H1 (cell line): Measurements from ENCODE around the gene HSDL2. TPM values are rescaled to one million over a fixed set of nuclear protein-coding genes. Genes with fewer than 3 reads are reported as not detected.

Experiments used
- CTCF ChIA-PET: fragments of 300-600 bp; sonication (Branson Sonifier 250); formaldehyde crosslinking; loops from one replicate; lab custom pipeline; 2021; ENCODE audit not compliant: partially characterized antibody; lab: Charles Lee
- POLR2A ChIA-PET: fragments of 300-600 bp; sonication (Branson Sonifier 250); formaldehyde crosslinking; loops from one replicate; lab custom pipeline; 2021; ENCODE audit warnings: inconsistent platforms; ENCODE audit not compliant: partially characterized antibody; lab: Charles Lee
- DNase-seq, 2 experiments: peaks; one replicate each; pipeline versions ENCODE4 v3.0.0 to v3.0.0-alpha.2; 2010 to 2022; ENCODE audit warnings: low spot score in 2 of 2, low read depth in 1 of 2, mixed read lengths in 1 of 2
- FAIRE-seq: peaks from 2 replicates; lab custom pipeline; 2011; peaks lifted over from hg19 to GRCh38; lab: Jason Lieb, UNC
- H2AFZ ChIP-seq: 2 replicates; pipeline ENCODE4 v1.8.1; 2012; ENCODE audit warnings: low read length, inconsistent platforms
- H2AK5ac ChIP-seq: 2 replicates; pipeline ENCODE4 v1.6.1; 2013; ENCODE audit warnings: low read depth, low read length
- H2BK120ac ChIP-seq: replicated peaks from 2 replicates; pipeline ENCODE3; 2013; ENCODE audit warnings: low read depth, low read length, inconsistent platforms
- H2BK12ac ChIP-seq: 2 replicates; pipeline ENCODE4 v1.6.1; 2013; ENCODE audit warnings: low read depth, low read length
- H2BK15ac ChIP-seq: 2 replicates; pipeline ENCODE4 v1.6.1; 2013; ENCODE audit warnings: low read length
- H2BK20ac ChIP-seq: 2 replicates; pipeline ENCODE4 v1.6.1; 2013; ENCODE audit warnings: low read length
- H2BK5ac ChIP-seq: 2 replicates; pipeline ENCODE4 v1.6.1; 2013; ENCODE audit warnings: low read depth, low read length
- H3K14ac ChIP-seq: 2 replicates; pipeline ENCODE4 v1.6.1; 2013; ENCODE audit warnings: inconsistent platforms; ENCODE audit not compliant: insufficient read length
- H3K18ac ChIP-seq: 2 replicates; pipeline ENCODE4 v1.6.1; 2013; ENCODE audit warnings: low read length; ENCODE audit errors: extremely low read depth
- H3K23ac ChIP-seq: 2 replicates; pipeline ENCODE4 v1.6.1; 2013; ENCODE audit warnings: inconsistent platforms; ENCODE audit not compliant: insufficient read length
- H3K23me2 ChIP-seq: 2 replicates; pipeline ENCODE4 v1.6.1; 2013; ENCODE audit warnings: low read depth, low read length
- H3K27ac ChIP-seq: 2 replicates; pipeline ENCODE4 v1.6.1; 2011; ENCODE audit warnings: low read depth, low read length, inconsistent platforms
- H3K27me3 ChIP-seq, 4 experiments: replicated peaks in 1 of 4; 1 replicate in 1 of 4; 2 replicates in 3 of 4; pipeline versions ENCODE4 v1.6.1 to v1.8.1; 2011 to 2013; ENCODE audit warnings: low read length in 3 of 4, mild to moderate bottlenecking in 3 of 4, inconsistent platforms in 2 of 4, mixed read lengths in 2 of 4, moderate library complexity in 1 of 4; ENCODE audit not compliant: control insufficient read depth in 3 of 4, insufficient read depth in 3 of 4; ENCODE audit errors: extremely low read depth in 1 of 4
- H3K36me3 ChIP-seq, 4 experiments: 2 replicates each; pipeline versions ENCODE4 v1.6.1 to v1.8.1; 2011 to 2013; ENCODE audit warnings: mild to moderate bottlenecking in 4 of 4, low read length in 3 of 4, moderate library complexity in 2 of 4, control low read depth in 1 of 4, inconsistent platforms in 1 of 4; ENCODE audit not compliant: insufficient read depth in 4 of 4, control insufficient read depth in 2 of 4
- H3K4ac ChIP-seq: replicated peaks from 2 replicates; pipeline ENCODE3; 2013; ENCODE audit warnings: low read length, low read depth, mixed read lengths, inconsistent platforms; ENCODE audit not compliant: insufficient read length
- H3K4me1 ChIP-seq, 4 experiments: replicated peaks in 1 of 4; 1 replicate in 1 of 4; 2 replicates in 3 of 4; pipeline versions ENCODE4 v1.6.1 to v1.8.1; 2011 to 2013; ENCODE audit warnings: low read length in 3 of 4, inconsistent platforms in 2 of 4, mixed read lengths in 1 of 4; ENCODE audit not compliant: insufficient read depth in 4 of 4, control insufficient read depth in 3 of 4
- H3K4me2 ChIP-seq, 2 experiments: 2 replicates each; pipeline versions ENCODE4 v1.6.1 to v1.8.1; 2011 to 2013; ENCODE audit warnings: low read depth in 2 of 2, low read length in 2 of 2, control low read depth in 1 of 2, inconsistent platforms in 1 of 2, mild to moderate bottlenecking in 1 of 2; ENCODE audit not compliant: insufficient read depth in 1 of 2
- H3K4me3 ChIP-seq, 4 experiments: fragments of 200-600, 300-600 bp in 1 of 4; sonication (generic), shearing (Covaris generic), sonication (Bioruptor Twin) in 1 of 4; 2 replicates each; pipeline versions ENCODE4 v1.5.1 to v1.8.1; 2011 to 2016; ENCODE audit warnings: low read length in 4 of 4, low read depth in 3 of 4, control low read depth in 2 of 4, inconsistent platforms in 2 of 4, mild to moderate bottlenecking in 2 of 4, mixed read lengths in 1 of 4, moderate library complexity in 1 of 4; ENCODE audit not compliant: insufficient read depth in 2 of 4; ENCODE audit errors: extremely low read depth in 1 of 4
- H3K56ac ChIP-seq: replicated peaks from 2 replicates; pipeline ENCODE3; 2013; ENCODE audit warnings: low read depth, mild to moderate bottlenecking, mixed read lengths, low read length, inconsistent platforms; ENCODE audit not compliant: insufficient read length
- H3K79me1 ChIP-seq: 2 replicates; pipeline ENCODE4 v1.6.1; 2013; ENCODE audit warnings: low read depth, low read length, control low read depth
- H3K79me2 ChIP-seq, 2 experiments: 2 replicates each; pipeline versions ENCODE4 v1.6.1 to v1.8.1; 2012 to 2013; ENCODE audit warnings: low read length in 2 of 2, mild to moderate bottlenecking in 2 of 2, inconsistent platforms in 1 of 2; ENCODE audit not compliant: insufficient read depth in 2 of 2, control insufficient read depth in 1 of 2
- H3K9ac ChIP-seq, 4 experiments: replicated peaks in 1 of 4; 1 replicate in 1 of 4; 2 replicates in 3 of 4; pipeline versions ENCODE4 v1.6.1 to v1.8.1; 2011 to 2013; ENCODE audit warnings: low read depth in 3 of 4, low read length in 3 of 4, control low read depth in 2 of 4, mild to moderate bottlenecking in 2 of 4, moderate library complexity in 2 of 4, inconsistent platforms in 1 of 4; ENCODE audit errors: extremely low read depth in 1 of 4
- H3K9me3 ChIP-seq, 2 experiments: 2 replicates each; pipeline versions ENCODE4 v1.6.1 to v1.8.1; 2012 to 2013; ENCODE audit warnings: mild to moderate bottlenecking in 2 of 2, moderate library complexity in 2 of 2, control low read depth in 1 of 2, inconsistent platforms in 1 of 2, low read depth in 1 of 2, low read length in 1 of 2, mixed read lengths in 1 of 2; ENCODE audit not compliant: insufficient read depth in 2 of 2
- H4K20me1 ChIP-seq, 2 experiments: replicated peaks in 1 of 2; 2 replicates each; pipeline versions ENCODE3 to v1.8.1; 2011 to 2013; ENCODE audit warnings: inconsistent platforms in 2 of 2, low read length in 2 of 2, mild to moderate bottlenecking in 1 of 2; ENCODE audit not compliant: insufficient read depth in 2 of 2, control insufficient read depth in 1 of 2
- H4K5ac ChIP-seq: 2 replicates; pipeline ENCODE4 v1.6.1; 2013; ENCODE audit warnings: low read length, low read depth, mixed read lengths, inconsistent platforms; ENCODE audit not compliant: insufficient read length
- H4K8ac ChIP-seq: 2 replicates; pipeline ENCODE4 v1.8.0; 2013; ENCODE audit warnings: mild to moderate bottlenecking, moderate library complexity, low read length, inconsistent platforms; ENCODE audit not compliant: insufficient read depth; ENCODE audit errors: extremely low read depth
- H4K91ac ChIP-seq: replicated peaks from 2 replicates; pipeline ENCODE3; 2013; ENCODE audit warnings: low read length, mixed read lengths, inconsistent platforms; ENCODE audit not compliant: insufficient read length
- SP1 ChIP-seq: IDR thresholded peaks from 2 replicates; pipeline ENCODE4 v1.6.1; 2011; ENCODE audit warnings: low read depth, low read length
- WGBS, 2 experiments: shearing (Covaris generic) in 1 of 2; methylation state at CpG; one replicate each; pipeline versions ENCODE4 v1.1.6 to v1.1.7; 2013 to 2015; ENCODE audit warnings: low lambda C conversion rate in 2 of 2, mixed read lengths in 2 of 2, inconsistent platforms in 1 of 2, low coverage in 1 of 2, missing lambda C conversion rate in 1 of 2; ENCODE audit not compliant: insufficient replicate concordance in 2 of 2, insufficient coverage in 1 of 2, insufficient read length in 1 of 2; ENCODE audit errors: extremely low coverage in 1 of 2, missing lambda C conversion rate in 1 of 2; 5-methylcytosine and 5-hydroxymethylcytosine counted together
- polyA plus RNA-seq, 7 experiments: library from polyadenylated mRNA; depleted of rRNA in 3 of 7; stranded (reverse) in 5 of 7; unstranded in 2 of 7; fragments of >200 nt in 5 of 7; fragments of 200-250 nt in 2 of 7; gene quantifications; 1 replicate in 5 of 7; 2 replicates in 1 of 7; 4 replicates in 1 of 7; pipeline versions ENCODE4 v1.2.1 to v1.2.3, GENCODE V29; 2011 to 2013; ENCODE audit warnings: missing spikeins in 2 of 7, mixed read lengths in 2 of 7
- total RNA-seq: library from RNA; stranded (reverse); fragmentation: NEBNext Ultra II Directional; extraction: Animal tissue kit (Norgen Biotek cat#: 25700); gene quantifications from 2 replicates; pipeline ENCODE4 v1.2.1, GENCODE V29; 2021

Gene HSDL2
- total and polyA plus RNA-seq, 2 of the 8 experiments (the other 6 are each of a cell fraction or from before 2014, with no cell fraction given), result 6.6 to 15.4 TPM

DNA sequence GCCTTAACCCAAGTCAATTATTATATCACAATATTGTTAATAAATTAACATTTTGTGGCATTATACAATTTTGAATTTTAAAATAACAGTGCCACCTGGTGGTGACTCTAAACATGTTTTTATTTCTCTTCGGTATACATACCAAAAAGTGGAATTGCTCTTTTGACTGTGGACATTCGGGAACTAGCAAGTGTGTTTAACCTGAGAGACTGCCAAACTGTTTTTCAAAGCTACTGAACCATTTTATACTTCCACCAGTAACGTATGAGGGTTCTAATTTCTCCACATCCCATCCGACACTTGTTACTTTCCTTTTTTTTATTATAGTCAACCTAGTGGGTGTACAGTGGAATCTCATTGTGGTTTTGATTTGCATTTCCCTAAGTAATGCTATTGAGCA is 18.3 kb upstream of the HSDL2 start:
- CTCF ChIA-PET, result interaction anchor here (0.5 to 5.1 kb wide), 30 partner anchors 12 to 355 kb away, joined by 3 to 69 read pairs (median 4); partner anchors contain the start of gene HSDL2
- POLR2A ChIA-PET, result interaction anchor here (0.6 to 1.8 kb wide), 2 partner anchors 11 to 207 kb away, joined by 3 to 4 read pairs; no protein-coding TSS in a partner anchor
- no peak overlapping the region for H2BK20ac ChIP-seq
- H4K5ac ChIP-seq, result no peak overlapping the region
- H2BK120ac ChIP-seq, result no peak overlapping the region
- no peaks in the 10 kb centered on the region for H3K27me3 ChIP-seq
- no peak overlapping the region for H3K4ac ChIP-seq
- H2BK12ac ChIP-seq, result no peak overlapping the region
- no peak for FAIRE-seq
- H3K23ac ChIP-seq, result no peak overlapping the region
- no peaks in the 10 kb centered on the region for H3K23me2 ChIP-seq
- no peak overlapping the region for H2BK5ac ChIP-seq
- no peaks in the 10 kb centered on the region for H3K79me2 ChIP-seq
- H4K20me1 ChIP-seq, result no peaks in the 10 kb centered on the region
- no peak overlapping the region for H2AFZ ChIP-seq
- no peak overlapping the region for H4K91ac ChIP-seq
- H3K9me3 ChIP-seq, result peaks cover 2 to 6% of the 10 kb centered on the region in 2 experiments; a peak in 1 of 4 replicates
- DNase-seq, result no peak
- no peaks in the 10 kb centered on the region for H3K4me1 ChIP-seq
- no peak overlapping the region for H3K56ac ChIP-seq
- no peak overlapping the region for H3K14ac ChIP-seq
- H3K36me3 ChIP-seq, result no peaks in the 10 kb centered on the region
- no peak overlapping the region for H3K4me3 ChIP-seq
- H3K9ac ChIP-seq, result no peak overlapping the region
- H3K27ac ChIP-seq, result no peak overlapping the region
- no peak overlapping the region for H3K4me2 ChIP-seq
- H2AK5ac ChIP-seq, result no peak overlapping the region
- no peaks in the 10 kb centered on the region for H3K79me1 ChIP-seq
- H2BK15ac ChIP-seq, result no peak overlapping the region
- WGBS, 2 experiments, result 42% methylated on average over 4 of the region's 4 CpGs; no CpG with 5 or more reads in 1 of the 2 experiments
- H3K18ac ChIP-seq, result no peak overlapping the region
- H4K8ac ChIP-seq, result no peak overlapping the region
- TF ChIP-seq SP1, result no peak
